Neutrophil (primary cell): ENCODE results near the gene JTB.
"Not testable (repeated sequence)": the region's sequence is repeated elsewhere in the genome, so short reads cannot be mapped to it uniquely, and the experiment has no call there.

Experiments
- H3K27ac ChIP-seq: fragments of 200-600 bp; sonication (generic); 2 replicates; pipeline ENCODE4 v1.5.1; 2016; ENCODE audit warnings: mild to moderate bottlenecking, moderate library complexity
- H3K27me3 ChIP-seq: fragments of 200-600 bp; sonication (generic); 2 replicates; pipeline ENCODE4 v1.6.0; 2016; ENCODE audit warnings: mild to moderate bottlenecking
- H3K36me3 ChIP-seq: fragments of 200-600 bp; sonication (generic); 2 replicates; pipeline ENCODE4 v1.5.1; 2017
- H3K4me1 ChIP-seq, 2 experiments: fragments of 200-600 bp in 1 of 2; sonication (generic) in 1 of 2; 1 replicate in 1 of 2; 2 replicates in 1 of 2; pipeline versions ENCODE4 v1.5.1 to v1.6.1; 2013 to 2016; ENCODE audit warnings: low read depth in 1 of 2, low read length in 1 of 2, mild to moderate bottlenecking in 1 of 2, moderate library complexity in 1 of 2; ENCODE audit not compliant: control insufficient read depth in 1 of 2, insufficient read depth in 1 of 2
- H3K4me3 ChIP-seq, 2 experiments: fragments of 200-600 bp in 1 of 2; sonication (generic) in 1 of 2; 1 replicate in 1 of 2; 2 replicates in 1 of 2; pipeline ENCODE4 v1.5.1; 2013 to 2016; ENCODE audit warnings: low read depth in 1 of 2, low read length in 1 of 2, mild to moderate bottlenecking in 1 of 2, moderate library complexity in 1 of 2
- H3K9me3 ChIP-seq: fragments of 200-600 bp; sonication (generic); 2 replicates; pipeline ENCODE4 v1.5.1; 2016
- TF ChIP-seq, protein P1 (sequence below): fragments of 200-600 bp; sonication (generic); IDR thresholded peaks from 2 replicates; pipeline ENCODE4 v1.5.1; 2016; ENCODE audit warnings: antibody characterized with exemption

Gene JTB

DNA sequence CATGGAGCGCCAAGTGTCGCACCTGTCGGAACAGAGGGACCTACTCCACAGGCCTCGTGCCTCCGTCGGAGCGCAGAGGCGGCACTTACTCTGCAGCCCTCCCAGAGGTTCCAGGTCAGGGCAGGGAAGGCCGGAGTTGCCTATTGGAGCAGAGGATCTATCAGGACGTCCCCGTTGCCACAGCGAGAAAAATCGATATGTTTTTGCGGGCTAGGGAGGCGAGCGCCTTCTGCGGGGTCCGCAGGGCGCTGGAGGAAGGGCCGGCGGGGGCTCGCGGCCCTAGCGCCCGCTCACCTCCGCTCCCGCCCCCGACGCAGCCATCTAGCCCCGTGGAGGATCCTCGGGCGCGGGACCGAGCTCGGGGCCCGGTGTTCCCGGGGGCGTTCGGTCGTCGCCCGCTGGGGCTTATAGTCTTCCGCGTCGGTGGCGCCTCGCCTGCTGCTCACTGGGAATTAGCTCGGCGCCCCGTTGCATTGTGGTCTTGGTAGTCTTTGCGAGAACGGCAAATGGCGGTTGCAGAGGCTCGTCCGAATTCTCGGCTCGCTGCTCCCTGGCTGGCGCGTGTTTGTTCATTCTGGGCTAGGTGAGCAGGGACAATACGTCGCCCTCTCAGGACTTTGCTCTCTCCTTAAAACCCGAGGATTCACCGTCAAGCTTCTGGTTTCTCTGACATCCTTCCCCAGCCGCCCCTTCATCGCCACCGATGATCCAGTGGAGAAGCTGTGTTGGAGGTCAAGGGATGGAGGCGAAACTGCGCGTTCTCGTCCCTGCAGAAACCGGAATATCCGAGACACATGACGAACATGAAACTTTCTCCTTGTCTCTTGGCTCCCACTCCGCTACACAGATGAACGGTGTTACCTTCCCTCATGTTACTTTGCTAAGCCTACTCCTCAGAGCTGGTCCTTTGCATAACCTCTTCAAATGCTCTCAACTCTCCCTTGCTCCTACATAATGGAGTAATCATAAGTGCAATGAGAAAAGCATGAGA lies at the start of gene JTB:
JTB (minus strand) TSS at position 425 of the 991 bp plus-strand sequence; CDS start at position 3, 422 bp downstream.
- Histone ChIP-seq H3K9me3 (no peaks in the 10 kb centered on the region), H3K27me3 (no peaks in the 10 kb centered on the region), H3K27ac (peak within 1 kb of the TSS; percentile 75), H3K36me3 (peaks cover 36% of the 10 kb centered on the region), H3K4me3 (peak within 1 kb of the TSS; percentile 85 to 90), H3K4me1 (peaks cover 20 to 21% of the 10 kb centered on the region in 2 experiments)
- TF ChIP-seq, protein P1, sequence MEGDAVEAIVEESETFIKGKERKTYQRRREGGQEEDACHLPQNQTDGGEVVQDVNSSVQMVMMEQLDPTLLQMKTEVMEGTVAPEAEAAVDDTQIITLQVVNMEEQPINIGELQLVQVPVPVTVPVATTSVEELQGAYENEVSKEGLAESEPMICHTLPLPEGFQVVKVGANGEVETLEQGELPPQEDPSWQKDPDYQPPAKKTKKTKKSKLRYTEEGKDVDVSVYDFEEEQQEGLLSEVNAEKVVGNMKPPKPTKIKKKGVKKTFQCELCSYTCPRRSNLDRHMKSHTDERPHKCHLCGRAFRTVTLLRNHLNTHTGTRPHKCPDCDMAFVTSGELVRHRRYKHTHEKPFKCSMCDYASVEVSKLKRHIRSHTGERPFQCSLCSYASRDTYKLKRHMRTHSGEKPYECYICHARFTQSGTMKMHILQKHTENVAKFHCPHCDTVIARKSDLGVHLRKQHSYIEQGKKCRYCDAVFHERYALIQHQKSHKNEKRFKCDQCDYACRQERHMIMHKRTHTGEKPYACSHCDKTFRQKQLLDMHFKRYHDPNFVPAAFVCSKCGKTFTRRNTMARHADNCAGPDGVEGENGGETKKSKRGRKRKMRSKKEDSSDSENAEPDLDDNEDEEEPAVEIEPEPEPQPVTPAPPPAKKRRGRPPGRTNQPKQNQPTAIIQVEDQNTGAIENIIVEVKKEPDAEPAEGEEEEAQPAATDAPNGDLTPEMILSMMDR, result peak; percentile 46

DNA sequence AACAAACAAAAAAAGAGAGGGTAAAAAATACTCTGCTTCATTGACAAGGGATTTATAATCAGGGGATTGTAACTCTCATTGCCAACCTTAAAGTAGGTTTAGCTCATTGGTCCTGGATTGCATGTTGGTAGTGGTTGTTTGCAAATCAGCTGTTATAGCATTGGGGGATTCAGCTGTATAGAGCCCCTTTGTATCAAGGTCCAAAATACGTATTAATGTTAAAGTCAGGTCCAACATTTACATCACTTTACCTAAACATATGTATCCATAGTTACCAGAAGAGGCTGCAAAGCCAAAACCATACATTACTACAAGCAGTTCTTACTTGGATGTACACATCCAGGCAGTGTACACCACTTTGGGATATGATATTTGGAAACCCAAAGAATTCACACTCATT lies 42.5 kb upstream of the JTB start:
- no peak overlapping the region for H3K27ac ChIP-seq
- no peaks in the 10 kb centered on the region for H3K27me3 ChIP-seq
- no peaks in the 10 kb centered on the region for H3K4me1 ChIP-seq
- no peaks in the 10 kb centered on the region for H3K9me3 ChIP-seq
- H3K36me3 ChIP-seq, result no peaks in the 10 kb centered on the region
- TF ChIP-seq, protein P1, result no peak
- H3K4me3 ChIP-seq, result no peak overlapping the region

DNA sequence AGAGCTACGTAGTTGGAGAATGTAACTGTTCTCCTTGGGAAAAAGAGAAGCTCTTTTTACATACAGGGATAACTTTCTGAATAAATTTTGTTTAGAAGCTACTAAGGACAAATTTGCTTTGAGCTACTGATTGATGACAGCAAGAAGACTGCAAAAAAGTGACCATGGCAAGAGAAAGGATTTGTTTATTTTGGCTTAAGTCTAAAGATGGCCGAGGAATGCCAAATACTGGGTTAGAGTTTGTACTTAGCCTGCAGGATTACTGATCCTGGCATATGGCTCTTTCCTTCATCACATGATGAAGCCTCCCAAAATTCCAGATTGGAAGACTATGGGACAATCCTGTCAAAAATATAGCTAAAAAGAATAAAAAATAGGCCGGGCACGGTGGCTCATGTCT lies 41.8 kb upstream of the JTB start:
- H3K4me1 ChIP-seq, result no peaks in the 10 kb centered on the region
- TF ChIP-seq, protein P1, result no peak

DNA sequence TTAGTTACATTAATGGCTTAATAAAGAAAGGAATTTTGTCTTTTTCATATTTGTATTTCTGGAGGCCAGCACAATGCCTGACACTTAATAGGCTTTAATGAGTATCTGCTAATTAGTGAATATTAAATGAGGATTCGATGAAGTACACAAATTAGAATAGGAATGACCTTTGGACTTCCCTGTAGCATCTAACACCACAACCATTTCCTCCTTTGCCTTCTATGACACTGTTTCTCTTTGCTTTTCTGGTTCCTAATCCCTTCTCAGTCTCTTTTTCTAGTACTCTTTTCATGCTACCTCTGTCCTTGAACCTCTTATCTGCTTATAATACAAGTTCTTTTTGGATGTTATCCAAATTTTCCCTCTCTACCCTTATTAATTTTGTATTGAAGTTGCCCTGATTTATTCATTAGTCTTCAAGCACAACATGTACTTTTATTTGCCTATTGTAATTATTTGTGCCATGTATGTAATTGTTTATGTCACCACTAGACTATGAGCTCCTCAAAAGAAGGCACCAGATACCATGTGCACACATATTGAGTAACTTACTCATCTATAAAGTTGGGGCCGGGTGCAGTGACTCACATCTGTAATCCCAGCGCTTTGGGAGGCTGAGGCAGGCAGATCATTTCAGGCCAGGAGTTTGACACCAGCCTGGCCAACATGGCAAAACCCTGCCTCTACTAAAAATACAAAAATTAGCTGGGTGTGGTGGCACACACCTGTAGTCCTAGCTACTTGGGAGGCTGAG lies 36.9 kb upstream of the JTB start:
- no peak overlapping the region for H3K4me3 ChIP-seq
- peaks cover 4% of the 10 kb centered on the region for H3K27me3 ChIP-seq
- H3K27ac ChIP-seq, result no peak overlapping the region
- H3K9me3 ChIP-seq, result no peaks in the 10 kb centered on the region
- TF ChIP-seq, protein P1, result no peak
- no peaks in the 10 kb centered on the region for H3K4me1 ChIP-seq
- H3K36me3 ChIP-seq, result no peaks in the 10 kb centered on the region

More for the DNA sequence above, 41.8 kb upstream of the JTB start:
- Histone ChIP-seq H3K4me3 (no peak overlapping the region), H3K36me3 (no peaks in the 10 kb centered on the region), H3K27ac (no peak overlapping the region), H3K9me3 (no peaks in the 10 kb centered on the region), H3K27me3 (peaks cover 4% of the 10 kb centered on the region)

DNA sequence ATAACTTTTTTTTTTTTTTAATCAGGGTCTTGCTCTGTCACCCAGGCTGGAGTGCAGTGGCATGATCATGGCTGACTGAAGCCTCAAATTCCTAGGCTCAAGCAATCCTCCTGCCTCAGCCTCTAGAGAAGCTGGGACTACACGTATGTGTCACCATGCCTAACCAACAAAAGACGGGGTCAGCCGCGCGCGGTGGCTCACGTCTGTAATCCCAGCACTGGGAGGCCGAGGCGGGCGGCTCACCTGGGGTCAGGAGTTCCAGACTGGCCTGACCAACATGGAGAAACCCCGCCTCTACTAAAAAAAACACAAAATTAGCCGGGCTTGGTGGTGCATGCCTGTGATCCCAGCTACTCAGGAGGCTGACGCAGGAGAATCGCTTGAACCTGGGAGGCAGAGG lies 35.1 kb upstream of the JTB start:
- not testable (repeated sequence) for H3K27me3 ChIP-seq, H3K4me1 ChIP-seq, H3K36me3 ChIP-seq, H3K4me3 ChIP-seq, H3K27ac ChIP-seq, H3K9me3 ChIP-seq
